ENCODE data around the gene CUL5.
A peak's percentile ranks its signal among the peaks of the same experiment; 100 is the strongest.
"Not testable (repeated sequence)": the region's sequence is repeated elsewhere in the genome, so short reads cannot be mapped to it uniquely, and the experiment has no call there.

The CUL5 gene

DNA sequence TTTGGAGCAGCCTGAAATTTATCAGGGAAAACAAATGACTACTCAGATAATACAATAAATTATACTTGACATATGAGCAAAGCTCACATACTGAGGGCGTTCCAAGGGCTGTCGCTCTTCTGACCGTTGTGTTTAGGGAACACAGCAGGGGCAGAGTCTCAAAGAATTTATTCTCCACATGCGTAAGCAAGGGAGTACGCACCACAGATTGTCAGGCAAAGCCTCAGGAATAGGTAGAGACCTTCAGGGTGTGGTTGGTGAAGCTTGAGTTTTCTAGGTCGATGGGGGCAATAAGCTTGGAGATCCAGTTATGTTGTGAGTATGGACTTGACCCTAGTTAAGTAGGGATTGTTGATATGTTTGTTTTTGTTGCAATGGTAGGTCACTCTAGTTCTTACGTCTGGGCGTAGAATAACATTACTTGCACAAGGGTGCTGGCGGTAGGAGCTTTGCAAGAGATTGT, 113.5 kb downstream of the CUL5 start:
- H3K27me3 ChIP-seq (ENCODE audit: control insufficient read depth, insufficient read depth, low read length) = no peaks in the 10 kb centered on the region
- no peaks in the 10 kb centered on the region for H3K36me3 ChIP-seq (ENCODE audit: control insufficient read depth, insufficient read depth, low read length)
- H3K4me1 ChIP-seq (ENCODE audit: control insufficient read depth, insufficient read depth, low read length) = peaks cover 20% of the 10 kb centered on the region
- H3K9me3 ChIP-seq (ENCODE audit: control insufficient read depth, low read length) = no peaks in the 10 kb centered on the region
- H3K4me3 ChIP-seq (ENCODE audit: low read length) = peak overlapping the region; percentile 92
- peak overlapping the region; percentile 85 for H3K9ac ChIP-seq (ENCODE audit: low read length)

DNA sequence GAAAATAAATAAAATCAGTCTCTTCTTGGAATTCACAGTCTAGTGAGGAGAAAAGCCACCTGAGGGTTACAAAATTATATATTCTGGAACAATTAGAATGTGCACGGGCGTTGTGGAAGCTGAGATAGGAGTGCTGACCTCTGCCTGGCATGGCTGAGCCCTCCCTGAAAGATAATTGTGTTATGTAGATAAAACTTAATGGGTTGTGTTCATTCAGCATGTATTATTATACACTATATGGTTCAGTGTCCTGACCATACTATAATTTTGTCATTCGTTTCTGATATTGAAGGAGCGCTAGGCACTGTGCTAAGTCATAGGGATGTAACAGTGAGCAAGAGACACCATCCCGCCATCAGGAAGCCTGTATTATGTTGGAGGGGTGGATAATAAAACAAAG, 116.4 kb downstream of the CUL5 start:
- no peak overlapping the region for H3K9ac ChIP-seq (ENCODE audit: low read length)
- H3K4me1 ChIP-seq (ENCODE audit: control insufficient read depth, insufficient read depth, low read length) = peaks cover 20% of the 10 kb centered on the region
- H3K4me3 ChIP-seq (ENCODE audit: low read length) = no peak overlapping the region
- H3K36me3 ChIP-seq (ENCODE audit: control insufficient read depth, insufficient read depth, low read length) = no peaks in the 10 kb centered on the region
- H3K9me3 ChIP-seq (ENCODE audit: control insufficient read depth, low read length) = no peaks in the 10 kb centered on the region
- no peaks in the 10 kb centered on the region for H3K27me3 ChIP-seq (ENCODE audit: control insufficient read depth, insufficient read depth, low read length)

DNA sequence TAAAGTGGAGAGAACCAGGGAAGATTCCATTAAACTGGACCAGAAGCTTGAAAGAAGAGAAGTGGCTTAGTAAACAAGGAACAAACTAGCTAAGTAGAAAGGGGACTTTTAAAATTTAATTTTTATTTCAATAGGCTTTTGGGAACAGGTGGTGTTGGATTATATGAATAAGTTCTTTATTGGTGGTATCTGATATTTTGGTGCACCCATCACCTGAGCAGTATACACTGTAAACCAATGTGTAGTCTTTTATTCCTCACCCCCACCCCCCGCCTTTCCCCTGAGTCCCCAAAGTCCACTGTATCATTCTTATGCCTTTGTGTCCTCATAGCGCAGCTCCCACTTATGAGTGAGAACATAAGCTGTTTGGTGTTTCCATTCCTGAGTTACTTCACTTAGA, 120.1 kb downstream of the CUL5 start:
- peaks cover 10% of the 10 kb centered on the region for H3K4me1 ChIP-seq (ENCODE audit: control insufficient read depth, insufficient read depth, low read length)
- H3K27me3 ChIP-seq (ENCODE audit: control insufficient read depth, insufficient read depth, low read length) = no peaks in the 10 kb centered on the region
- H3K9ac ChIP-seq (ENCODE audit: low read length) = no peak overlapping the region
- H3K9me3 ChIP-seq (ENCODE audit: control insufficient read depth, low read length) = no peaks in the 10 kb centered on the region
- H3K36me3 ChIP-seq (ENCODE audit: control insufficient read depth, insufficient read depth, low read length) = no peaks in the 10 kb centered on the region
- no peak overlapping the region for H3K4me3 ChIP-seq (ENCODE audit: low read length)

DNA sequence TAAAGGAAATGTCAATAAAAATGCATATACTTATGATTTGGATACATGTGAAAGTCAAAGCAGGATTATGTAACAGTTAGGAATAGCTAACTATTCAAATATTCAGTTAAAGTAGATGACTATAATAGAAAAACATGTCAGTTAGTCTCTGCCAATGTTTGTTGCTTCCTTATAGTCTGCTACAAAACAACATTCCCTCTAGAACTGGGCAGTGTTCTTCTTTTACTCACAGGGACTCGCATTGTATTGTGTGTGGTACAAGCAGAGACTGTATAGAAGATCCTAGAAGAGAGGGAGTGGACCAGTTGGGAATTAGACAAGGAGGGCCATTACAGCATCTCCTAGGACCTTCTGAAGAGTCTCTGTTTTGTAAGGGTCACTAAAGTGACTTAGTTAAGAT, 123.3 kb downstream of the CUL5 start:
- Histone ChIP-seq H3K9ac (ENCODE audit: low read length) (no peak overlapping the region), H3K9me3 (ENCODE audit: control insufficient read depth, low read length) (no peaks in the 10 kb centered on the region), H3K4me1 (ENCODE audit: control insufficient read depth, insufficient read depth, low read length) (peaks cover 6% of the 10 kb centered on the region), H3K36me3 (ENCODE audit: control insufficient read depth, insufficient read depth, low read length) (no peaks in the 10 kb centered on the region), H3K27me3 (ENCODE audit: control insufficient read depth, insufficient read depth, low read length) (no peaks in the 10 kb centered on the region), H3K4me3 (ENCODE audit: low read length) (no peak overlapping the region)

- not testable (repeated sequence) for H3K36me3 ChIP-seq (ENCODE audit: control insufficient read depth, insufficient read depth, low read length); H3K4me3 ChIP-seq (ENCODE audit: low read length)
These were observed 124.4 kb downstream of the CUL5 start for GRCh38 chr11:108132993-108133538.

DNA sequence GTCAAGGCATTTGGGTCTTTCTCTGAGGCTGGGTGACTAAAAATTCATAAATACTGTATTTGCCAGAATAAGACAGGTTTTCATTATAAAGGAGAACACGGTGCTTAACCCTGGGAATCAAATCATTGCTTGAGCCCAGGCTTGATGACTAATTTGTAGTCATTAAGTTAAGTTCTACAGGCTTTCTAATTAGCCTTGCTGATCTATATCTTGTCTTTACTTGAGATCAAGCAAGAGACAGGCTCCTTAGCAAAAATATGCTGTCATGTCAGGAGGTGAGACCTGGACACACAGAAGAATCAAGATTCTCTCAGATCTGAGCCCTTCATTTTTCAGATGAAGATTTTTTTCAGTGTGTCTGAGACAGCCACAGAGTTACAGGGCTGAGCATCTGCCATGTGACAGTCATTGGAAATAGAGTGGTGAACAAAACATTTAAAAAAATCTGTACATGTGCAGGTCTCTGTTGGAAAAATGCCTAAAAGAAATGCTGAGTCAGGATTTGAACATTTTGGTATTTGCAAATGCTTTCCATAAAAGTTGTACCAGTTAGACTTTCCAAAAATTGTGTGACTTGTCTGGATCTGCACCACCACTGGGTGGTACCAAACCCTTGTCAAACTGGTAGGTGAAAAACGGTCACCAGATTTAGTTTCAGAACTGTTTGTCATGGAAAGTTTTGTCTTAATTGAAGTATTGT, 127.3 kb downstream of the CUL5 start:
- H3K9me3 ChIP-seq (ENCODE audit: control insufficient read depth, low read length) = no peaks in the 10 kb centered on the region
- H3K27me3 ChIP-seq (ENCODE audit: control insufficient read depth, insufficient read depth, low read length) = no peaks in the 10 kb centered on the region
- H3K36me3 ChIP-seq (ENCODE audit: control insufficient read depth, insufficient read depth, low read length) = no peaks in the 10 kb centered on the region
- no peak overlapping the region for H3K9ac ChIP-seq (ENCODE audit: low read length)
- peaks cover 6% of the 10 kb centered on the region for H3K4me1 ChIP-seq (ENCODE audit: control insufficient read depth, insufficient read depth, low read length)
- H3K4me3 ChIP-seq (ENCODE audit: low read length) = no peak overlapping the region

More at GRCh38 chr11:108132993-108133538, 124.4 kb downstream of the CUL5 start:
- H3K27me3 ChIP-seq (ENCODE audit: control insufficient read depth, insufficient read depth, low read length); H3K4me1 ChIP-seq (ENCODE audit: control insufficient read depth, insufficient read depth, low read length); H3K9ac ChIP-seq (ENCODE audit: low read length); H3K9me3 ChIP-seq (ENCODE audit: control insufficient read depth, low read length): not testable (repeated sequence)

GRCh38 chr11:108137212-108137611, 128.5 kb downstream of the CUL5 start:
- Histone ChIP-seq H3K4me3 (ENCODE audit: low read length) (no peak overlapping the region), H3K9ac (ENCODE audit: low read length) (no peak overlapping the region), H3K4me1 (ENCODE audit: control insufficient read depth, insufficient read depth, low read length) (peaks cover 6% of the 10 kb centered on the region), H3K36me3 (ENCODE audit: control insufficient read depth, insufficient read depth, low read length) (no peaks in the 10 kb centered on the region), H3K9me3 (ENCODE audit: control insufficient read depth, low read length) (no peaks in the 10 kb centered on the region), H3K27me3 (ENCODE audit: control insufficient read depth, insufficient read depth, low read length) (no peaks in the 10 kb centered on the region)

- Histone ChIP-seq H3K9me3 (ENCODE audit: control insufficient read depth, low read length) (no peaks in the 10 kb centered on the region), H3K9ac (ENCODE audit: low read length) (no peak overlapping the region), H3K27me3 (ENCODE audit: control insufficient read depth, insufficient read depth, low read length) (no peaks in the 10 kb centered on the region), H3K4me3 (ENCODE audit: low read length) (no peak overlapping the region), H3K4me1 (ENCODE audit: control insufficient read depth, insufficient read depth, low read length) (no peaks in the 10 kb centered on the region), H3K36me3 (ENCODE audit: control insufficient read depth, insufficient read depth, low read length) (no peaks in the 10 kb centered on the region)
These were observed 133.6 kb downstream of the CUL5 start for GRCh38 chr11:108142304-108142703.

DNA sequence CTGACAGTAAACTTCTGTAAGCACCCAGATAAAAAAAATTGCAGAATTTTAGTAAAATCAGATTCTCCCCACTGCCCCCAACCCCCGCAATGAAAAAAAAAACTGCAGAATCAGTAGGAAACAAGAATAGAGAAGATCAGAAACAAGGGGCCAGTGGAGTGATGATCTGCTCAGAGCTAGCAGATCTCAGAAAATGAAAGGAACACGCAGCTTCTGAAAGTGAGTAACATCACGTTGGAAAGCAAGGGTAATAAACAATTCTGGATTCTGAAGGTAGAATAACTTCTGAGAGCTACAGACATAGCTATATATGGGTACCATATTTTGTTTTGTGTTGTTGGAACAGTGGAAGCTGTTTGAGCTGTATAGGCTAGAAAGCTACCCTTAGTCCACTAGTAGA, 135.9 kb downstream of the CUL5 start:
- Histone ChIP-seq H3K9me3 (ENCODE audit: control insufficient read depth, low read length) (no peaks in the 10 kb centered on the region), H3K4me1 (ENCODE audit: control insufficient read depth, insufficient read depth, low read length) (no peaks in the 10 kb centered on the region), H3K4me3 (ENCODE audit: low read length) (no peak overlapping the region), H3K27me3 (ENCODE audit: control insufficient read depth, insufficient read depth, low read length) (no peaks in the 10 kb centered on the region), H3K9ac (ENCODE audit: low read length) (no peak overlapping the region), H3K36me3 (ENCODE audit: control insufficient read depth, insufficient read depth, low read length) (no peaks in the 10 kb centered on the region)

GRCh38 chr11:108147150-108147549, 138.5 kb downstream of the CUL5 start:
- Histone ChIP-seq H3K4me1 (ENCODE audit: control insufficient read depth, insufficient read depth, low read length) (no peaks in the 10 kb centered on the region), H3K9me3 (ENCODE audit: control insufficient read depth, low read length) (no peaks in the 10 kb centered on the region), H3K4me3 (ENCODE audit: low read length) (no peak overlapping the region), H3K9ac (ENCODE audit: low read length) (no peak overlapping the region), H3K36me3 (ENCODE audit: control insufficient read depth, insufficient read depth, low read length) (peaks cover 5% of the 10 kb centered on the region), H3K27me3 (ENCODE audit: control insufficient read depth, insufficient read depth, low read length) (no peaks in the 10 kb centered on the region)

DNA sequence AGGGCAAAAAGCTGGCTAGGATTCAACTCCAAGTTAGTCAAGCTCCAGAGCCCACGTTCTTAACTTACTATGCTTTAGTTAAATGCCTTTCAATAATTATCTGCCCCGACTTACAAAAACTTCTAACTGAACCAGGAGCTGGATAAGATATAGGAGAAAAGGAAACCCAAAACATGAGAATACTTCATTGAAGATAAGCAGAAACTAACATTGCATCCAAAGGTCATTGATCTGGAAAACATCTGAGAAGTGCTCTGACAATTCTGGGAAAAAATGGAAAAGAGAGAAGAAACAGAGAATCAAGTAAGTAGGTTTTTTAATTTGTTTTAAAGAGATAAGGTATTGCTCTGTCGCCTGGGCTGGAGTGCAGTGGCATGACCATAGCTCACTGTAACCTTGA, 139.9 kb downstream of the CUL5 start:
- Histone ChIP-seq H3K4me1 (ENCODE audit: control insufficient read depth, insufficient read depth, low read length) (no peaks in the 10 kb centered on the region), H3K36me3 (ENCODE audit: control insufficient read depth, insufficient read depth, low read length) (peaks cover 5% of the 10 kb centered on the region), H3K27me3 (ENCODE audit: control insufficient read depth, insufficient read depth, low read length) (no peaks in the 10 kb centered on the region), H3K4me3 (ENCODE audit: low read length) (no peak overlapping the region), H3K9ac (ENCODE audit: low read length) (no peak overlapping the region), H3K9me3 (ENCODE audit: control insufficient read depth, low read length) (no peaks in the 10 kb centered on the region)

DNA sequence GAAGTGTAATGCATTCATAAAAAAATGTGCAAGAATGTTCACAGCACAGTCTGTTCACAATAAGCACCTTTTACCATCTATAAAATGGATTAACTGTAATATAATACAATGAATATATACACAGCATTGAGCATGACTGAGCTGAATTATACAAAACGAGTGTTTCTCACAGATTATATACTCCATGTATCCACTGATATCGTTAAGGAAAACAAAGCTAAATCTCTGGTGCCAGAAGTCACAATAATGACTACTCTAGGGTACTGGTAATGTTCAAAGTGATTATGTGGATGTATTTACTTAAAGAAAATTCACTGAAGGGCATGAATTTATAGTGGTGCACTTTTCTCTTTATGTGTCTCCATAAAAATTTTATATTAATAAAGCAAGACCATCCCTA, 145.9 kb downstream of the CUL5 start:
- Histone ChIP-seq H3K9ac (ENCODE audit: low read length) (no peak overlapping the region), H3K9me3 (ENCODE audit: control insufficient read depth, low read length) (no peaks in the 10 kb centered on the region), H3K4me1 (ENCODE audit: control insufficient read depth, insufficient read depth, low read length) (no peaks in the 10 kb centered on the region), H3K4me3 (ENCODE audit: low read length) (no peak overlapping the region), H3K36me3 (ENCODE audit: control insufficient read depth, insufficient read depth, low read length) (peaks cover 5% of the 10 kb centered on the region), H3K27me3 (ENCODE audit: control insufficient read depth, insufficient read depth, low read length) (no peaks in the 10 kb centered on the region)
